22Rv1 (cell line): ENCODE measurements around the gene UBALD2.

Source experiments
- ZFX ChIP-seq: fragments of 450-650 bp; IDR thresholded peaks from 2 replicates; pipeline ENCODE4 v1.6.1; 2017; ENCODE audit warnings: antibody characterized with exemption, borderline replicate concordance
- TF ChIP-seq, protein P1 (sequence below): fragments of 450-650 bp; IDR thresholded peaks from 2 replicates; pipeline ENCODE4 v1.5.1; 2017; ENCODE audit warnings: mild to moderate bottlenecking

- TF ChIP-seq, protein P1, sequence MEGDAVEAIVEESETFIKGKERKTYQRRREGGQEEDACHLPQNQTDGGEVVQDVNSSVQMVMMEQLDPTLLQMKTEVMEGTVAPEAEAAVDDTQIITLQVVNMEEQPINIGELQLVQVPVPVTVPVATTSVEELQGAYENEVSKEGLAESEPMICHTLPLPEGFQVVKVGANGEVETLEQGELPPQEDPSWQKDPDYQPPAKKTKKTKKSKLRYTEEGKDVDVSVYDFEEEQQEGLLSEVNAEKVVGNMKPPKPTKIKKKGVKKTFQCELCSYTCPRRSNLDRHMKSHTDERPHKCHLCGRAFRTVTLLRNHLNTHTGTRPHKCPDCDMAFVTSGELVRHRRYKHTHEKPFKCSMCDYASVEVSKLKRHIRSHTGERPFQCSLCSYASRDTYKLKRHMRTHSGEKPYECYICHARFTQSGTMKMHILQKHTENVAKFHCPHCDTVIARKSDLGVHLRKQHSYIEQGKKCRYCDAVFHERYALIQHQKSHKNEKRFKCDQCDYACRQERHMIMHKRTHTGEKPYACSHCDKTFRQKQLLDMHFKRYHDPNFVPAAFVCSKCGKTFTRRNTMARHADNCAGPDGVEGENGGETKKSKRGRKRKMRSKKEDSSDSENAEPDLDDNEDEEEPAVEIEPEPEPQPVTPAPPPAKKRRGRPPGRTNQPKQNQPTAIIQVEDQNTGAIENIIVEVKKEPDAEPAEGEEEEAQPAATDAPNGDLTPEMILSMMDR: no peak
- no peak for TF ChIP-seq ZFX
Observed at GRCh38 chr17:76223802-76224201, 41.3 kb upstream of the UBALD2 start.
